Ectodermal cell (in vitro differentiated cells): ENCODE data around the gene SSUH2.
"Not testable (repeated sequence)": the region's sequence is repeated elsewhere in the genome, so short reads cannot be mapped to it uniquely, and the experiment has no call there.

Experiments used
- H3K27ac ChIP-seq: 2 replicates; pipeline ENCODE4 v1.7.0; 2013; ENCODE audit warnings: mild to moderate bottlenecking, low read depth, low read length; ENCODE audit not compliant: insufficient read depth, poor library complexity, severe bottlenecking
- H3K27me3 ChIP-seq: 2 replicates; pipeline ENCODE4 v1.7.0; 2013; ENCODE audit warnings: mild to moderate bottlenecking, low read length; ENCODE audit not compliant: insufficient read depth, control insufficient read depth, poor library complexity, severe bottlenecking
- H3K36me3 ChIP-seq: one replicate; pipeline ENCODE4 v1.7.0; 2013; ENCODE audit warnings: low read length; ENCODE audit not compliant: control insufficient read depth, insufficient read depth
- H3K4me1 ChIP-seq: one replicate; pipeline ENCODE4 v1.7.0; 2013; ENCODE audit warnings: low read length; ENCODE audit not compliant: control insufficient read depth, insufficient read depth
- H3K4me3 ChIP-seq: 2 replicates; pipeline ENCODE4 v1.7.0; 2013; ENCODE audit warnings: low read depth, low read length, control low read depth; ENCODE audit not compliant: insufficient read depth
- H3K9me3 ChIP-seq: 2 replicates; pipeline ENCODE4 v1.7.0; 2013; ENCODE audit warnings: mild to moderate bottlenecking, low read length, moderate library complexity; ENCODE audit not compliant: control insufficient read depth
- WGBS, 2 experiments: methylation state at CpG; one replicate each; pipeline ENCODE4 v1.1.7; 2013; ENCODE audit warnings: missing lambda C conversion rate in 2 of 2; 5-methylcytosine and 5-hydroxymethylcytosine counted together

The SSUH2 gene

GRCh38 chr3:8675591-8675990, 31.0 kb upstream of the SSUH2 start:
- H3K36me3 ChIP-seq, H3K9me3 ChIP-seq, H3K27me3 ChIP-seq, H3K4me3 ChIP-seq: not testable (repeated sequence)
- Histone ChIP-seq H3K4me1 (peaks cover 18% of the 10 kb centered on the region), H3K27ac (peak overlapping the region; percentile 16)
- 80 to 82% methylated on average over 7 of the region's 7 CpGs for WGBS, 2 experiments

- no peaks in the 10 kb centered on the region for H3K36me3 ChIP-seq
- H3K27ac ChIP-seq, result no peak overlapping the region
- peaks cover 9% of the 10 kb centered on the region for H3K4me1 ChIP-seq
- no peak overlapping the region for H3K4me3 ChIP-seq
- 94% methylated on average over 12 of the region's 14 CpGs for WGBS, 2 experiments
- no peaks in the 10 kb centered on the region for H3K27me3 ChIP-seq
- no peaks in the 10 kb centered on the region for H3K9me3 ChIP-seq
Observed at GRCh38 chr3:8673083-8673737, 28.6 kb upstream of the SSUH2 start.

GRCh38 chr3:8669019-8669418, 24.4 kb upstream of the SSUH2 start:
- H3K9me3 ChIP-seq, result no peaks in the 10 kb centered on the region
- WGBS, 2 experiments, result 80 to 100% methylated on average over 1 of the region's 2 CpGs
- H3K4me1 ChIP-seq, result no peaks in the 10 kb centered on the region

GRCh38 chr3:8668216-8668615, 23.6 kb upstream of the SSUH2 start:
- no peaks in the 10 kb centered on the region for H3K36me3 ChIP-seq
- H3K4me3 ChIP-seq, result no peak overlapping the region
- no peaks in the 10 kb centered on the region for H3K9me3 ChIP-seq
- no peak overlapping the region for H3K27ac ChIP-seq
- no peaks in the 10 kb centered on the region for H3K4me1 ChIP-seq
- H3K27me3 ChIP-seq, result no peaks in the 10 kb centered on the region

More at GRCh38 chr3:8669019-8669418, 24.4 kb upstream of the SSUH2 start:
- Histone ChIP-seq H3K27ac (no peak overlapping the region), H3K36me3 (no peaks in the 10 kb centered on the region), H3K4me3 (no peak overlapping the region), H3K27me3 (no peaks in the 10 kb centered on the region)

GRCh38 chr3:8667463-8668091, 23.0 kb upstream of the SSUH2 start:
- Histone ChIP-seq H3K27ac (no peak overlapping the region), H3K36me3 (no peaks in the 10 kb centered on the region)
- 89 to 92% methylated on average over 6 of the region's 6 CpGs for WGBS, 2 experiments

GRCh38 chr3:8665407-8665896, 20.9 kb upstream of the SSUH2 start:
- 91 to 92% methylated on average over 4 of the region's 4 CpGs for whole genome bisulfite sequencing, 2 experiments
- H3K27me3 ChIP-seq, result no peaks in the 10 kb centered on the region
- no peaks in the 10 kb centered on the region for H3K36me3 ChIP-seq
- no peak overlapping the region for H3K4me3 ChIP-seq
- H3K27ac ChIP-seq, result no peak overlapping the region
- H3K4me1 ChIP-seq, result no peaks in the 10 kb centered on the region
- H3K9me3 ChIP-seq, result no peaks in the 10 kb centered on the region

More at GRCh38 chr3:8667463-8668091, 23.0 kb upstream of the SSUH2 start:
- Histone ChIP-seq H3K4me1 (no peaks in the 10 kb centered on the region), H3K9me3 (no peaks in the 10 kb centered on the region), H3K27me3 (no peaks in the 10 kb centered on the region), H3K4me3 (no peak overlapping the region)

GRCh38 chr3:8663177-8664061, 18.8 kb upstream of the SSUH2 start:
- Histone ChIP-seq H3K9me3 (no peaks in the 10 kb centered on the region), H3K27ac (no peak overlapping the region), H3K36me3 (no peaks in the 10 kb centered on the region), H3K4me1 (peaks cover 3% of the 10 kb centered on the region), H3K27me3 (no peaks in the 10 kb centered on the region), H3K4me3 (no peak overlapping the region)
- WGBS, 2 experiments, result 52 to 57% methylated on average over 12 of the region's 12 CpGs

- no peaks in the 10 kb centered on the region for H3K36me3 ChIP-seq
- no peaks in the 10 kb centered on the region for H3K27me3 ChIP-seq
- H3K4me1 ChIP-seq, result peaks cover 5% of the 10 kb centered on the region
- H3K9me3 ChIP-seq, result no peaks in the 10 kb centered on the region
- WGBS, 2 experiments, result 81 to 85% methylated on average over 4 of the region's 4 CpGs
- H3K4me3 ChIP-seq, result no peak overlapping the region
- H3K27ac ChIP-seq, result no peak overlapping the region
Observed at GRCh38 chr3:8662594-8662993, 18.0 kb upstream of the SSUH2 start.

GRCh38 chr3:8660175-8661118, 15.8 kb upstream of the SSUH2 start:
- Histone ChIP-seq H3K36me3 (no peaks in the 10 kb centered on the region), H3K9me3 (no peaks in the 10 kb centered on the region), H3K27me3 (no peaks in the 10 kb centered on the region), H3K4me1 (peaks cover 5% of the 10 kb centered on the region), H3K27ac (no peak overlapping the region), H3K4me3 (no peak overlapping the region)
- WGBS, 2 experiments, result 74 to 83% methylated on average over 6 to 7 of the region's 7 CpGs
